PC-9 (cell line): Measurements from ENCODE around the gene CACNG8.

ENCODE experiments used
- EZH2 ChIP-seq: fragments of 200-600 bp; sonication (generic); IDR thresholded peaks from 2 replicates; pipeline ENCODE4 v1.8.0; 2017; ENCODE audit warnings: antibody characterized with exemption, low read depth
- TF ChIP-seq, protein P1 (sequence below): fragments of 200-600 bp; sonication (generic); conservative IDR thresholded peaks from 2 replicates; pipeline ENCODE4 v1.6.1; 2017; ENCODE audit warnings: mixed run types, antibody characterized with exemption, mild to moderate bottlenecking, moderate library complexity

DNA sequence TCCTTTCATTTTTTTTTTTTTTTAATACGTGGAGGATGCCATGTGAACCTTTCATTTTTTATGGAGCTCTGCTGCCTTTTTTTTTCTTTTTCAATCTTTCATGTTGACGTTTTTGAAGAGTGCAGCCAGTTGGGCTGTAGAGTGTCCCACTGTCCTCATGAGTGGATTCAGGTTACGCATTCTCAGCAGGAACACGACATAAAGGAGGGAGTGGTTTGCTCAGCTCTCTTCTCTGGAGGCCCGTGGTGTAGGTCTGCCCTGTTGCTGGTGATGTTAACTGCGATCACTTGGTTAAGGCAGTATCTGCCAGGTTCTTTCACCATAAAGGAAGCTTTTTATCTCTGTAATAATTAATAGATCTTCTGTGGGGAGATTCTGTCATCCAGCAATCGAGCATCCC lies 26.7 kb upstream of the CACNG8 start:
- TF ChIP-seq, protein P1, sequence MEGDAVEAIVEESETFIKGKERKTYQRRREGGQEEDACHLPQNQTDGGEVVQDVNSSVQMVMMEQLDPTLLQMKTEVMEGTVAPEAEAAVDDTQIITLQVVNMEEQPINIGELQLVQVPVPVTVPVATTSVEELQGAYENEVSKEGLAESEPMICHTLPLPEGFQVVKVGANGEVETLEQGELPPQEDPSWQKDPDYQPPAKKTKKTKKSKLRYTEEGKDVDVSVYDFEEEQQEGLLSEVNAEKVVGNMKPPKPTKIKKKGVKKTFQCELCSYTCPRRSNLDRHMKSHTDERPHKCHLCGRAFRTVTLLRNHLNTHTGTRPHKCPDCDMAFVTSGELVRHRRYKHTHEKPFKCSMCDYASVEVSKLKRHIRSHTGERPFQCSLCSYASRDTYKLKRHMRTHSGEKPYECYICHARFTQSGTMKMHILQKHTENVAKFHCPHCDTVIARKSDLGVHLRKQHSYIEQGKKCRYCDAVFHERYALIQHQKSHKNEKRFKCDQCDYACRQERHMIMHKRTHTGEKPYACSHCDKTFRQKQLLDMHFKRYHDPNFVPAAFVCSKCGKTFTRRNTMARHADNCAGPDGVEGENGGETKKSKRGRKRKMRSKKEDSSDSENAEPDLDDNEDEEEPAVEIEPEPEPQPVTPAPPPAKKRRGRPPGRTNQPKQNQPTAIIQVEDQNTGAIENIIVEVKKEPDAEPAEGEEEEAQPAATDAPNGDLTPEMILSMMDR: no peak
- no peak for TF ChIP-seq EZH2
